ENCODE results near the gene MIB2. TPM values are rescaled to one million over a fixed set of nuclear protein-coding genes. Genes with fewer than 3 reads are reported as not detected.

The MIB2 gene
- polyA plus RNA-seq, 1 donor from 2014 or later: 106 TPM

GRCh38 chr1:1567891-1568291 is 47.4 kb upstream of the MIB2 start:
- Histone ChIP-seq H3K27ac (ENCODE audit: low read length) (no peak overlapping the region), H3K27me3 (ENCODE audit: insufficient read depth, low read depth, low read length) (no peaks in the 10 kb centered on the region), H3K4me2 (ENCODE audit: low read length) (no peak overlapping the region), H3K9ac (ENCODE audit: low read length) (no peak overlapping the region), H3K9me3 (ENCODE audit: low read length) (no peaks in the 10 kb centered on the region), H3F3A (ENCODE audit: insufficient read depth, low read length, poor library complexity, severe bottlenecking) (no peaks in the 10 kb centered on the region), H4K20me1 (ENCODE audit: insufficient read depth) (peaks cover 8% of the 10 kb centered on the region), H3K9me2 (ENCODE audit: insufficient read depth, low read length) (no peaks in the 10 kb centered on the region), H3K4me3 (ENCODE audit: low read length) (no peak overlapping the region), H3K79me2 (replicated peaks; ENCODE audit: insufficient read depth, low read length) (peaks cover 67% of the 10 kb centered on the region), H2AFZ (ENCODE audit: low read depth, low read length) (no peak overlapping the region), H3K36me3 (ENCODE audit: insufficient read depth, low read length) (peaks cover 7% of the 10 kb centered on the region)
- TF ChIP-seq TAF1 (IDR thresholded peaks at IDR 0.05; ENCODE audit: low read depth) (no peak), POLR2AphosphoS5 (IDR thresholded peaks at IDR 0.05) (no peak), MXI1 (conservative IDR thresholded peaks at IDR 0.05; ENCODE audit: poor library complexity, severe bottlenecking) (no peak), REST (IDR thresholded peaks at IDR 0.05; ENCODE audit: borderline replicate concordance) (no peak), RAD21 (conservative IDR thresholded peaks at IDR 0.05) (no peak), EP300 (conservative IDR thresholded peaks at IDR 0.05; ENCODE audit: poor library complexity, severe bottlenecking) (no peak)
- TF ChIP-seq, protein P1, sequence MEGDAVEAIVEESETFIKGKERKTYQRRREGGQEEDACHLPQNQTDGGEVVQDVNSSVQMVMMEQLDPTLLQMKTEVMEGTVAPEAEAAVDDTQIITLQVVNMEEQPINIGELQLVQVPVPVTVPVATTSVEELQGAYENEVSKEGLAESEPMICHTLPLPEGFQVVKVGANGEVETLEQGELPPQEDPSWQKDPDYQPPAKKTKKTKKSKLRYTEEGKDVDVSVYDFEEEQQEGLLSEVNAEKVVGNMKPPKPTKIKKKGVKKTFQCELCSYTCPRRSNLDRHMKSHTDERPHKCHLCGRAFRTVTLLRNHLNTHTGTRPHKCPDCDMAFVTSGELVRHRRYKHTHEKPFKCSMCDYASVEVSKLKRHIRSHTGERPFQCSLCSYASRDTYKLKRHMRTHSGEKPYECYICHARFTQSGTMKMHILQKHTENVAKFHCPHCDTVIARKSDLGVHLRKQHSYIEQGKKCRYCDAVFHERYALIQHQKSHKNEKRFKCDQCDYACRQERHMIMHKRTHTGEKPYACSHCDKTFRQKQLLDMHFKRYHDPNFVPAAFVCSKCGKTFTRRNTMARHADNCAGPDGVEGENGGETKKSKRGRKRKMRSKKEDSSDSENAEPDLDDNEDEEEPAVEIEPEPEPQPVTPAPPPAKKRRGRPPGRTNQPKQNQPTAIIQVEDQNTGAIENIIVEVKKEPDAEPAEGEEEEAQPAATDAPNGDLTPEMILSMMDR (IDR thresholded peaks at IDR 0.05; ENCODE audit: poor library complexity, severe bottlenecking): no peak

- Histone ChIP-seq H3K4me2 (ENCODE audit: low read length) (no peak overlapping the region), H3K27me3 (ENCODE audit: insufficient read depth, low read depth, low read length) (no peaks in the 10 kb centered on the region), H3K4me3 (ENCODE audit: low read length) (no peak overlapping the region), H3K27ac (ENCODE audit: low read length) (no peak overlapping the region), H4K20me1 (ENCODE audit: insufficient read depth) (peaks cover 8% of the 10 kb centered on the region), H3K9ac (ENCODE audit: low read length) (no peak overlapping the region), H3K9me3 (ENCODE audit: low read length) (no peaks in the 10 kb centered on the region), H3K36me3 (ENCODE audit: insufficient read depth, low read length) (peaks cover 4% of the 10 kb centered on the region), H2AFZ (ENCODE audit: low read depth, low read length) (no peak overlapping the region), H3K9me2 (ENCODE audit: insufficient read depth, low read length) (no peaks in the 10 kb centered on the region), H3F3A (ENCODE audit: insufficient read depth, low read length, poor library complexity, severe bottlenecking) (no peaks in the 10 kb centered on the region), H3K79me2 (replicated peaks; ENCODE audit: insufficient read depth, low read length) (peaks cover 77% of the 10 kb centered on the region)
- TF ChIP-seq SMC3 (conservative IDR thresholded peaks at IDR 0.05; ENCODE audit: poor library complexity) (no peak), MXI1 (conservative IDR thresholded peaks at IDR 0.05; ENCODE audit: poor library complexity, severe bottlenecking) (no peak), EP300 (conservative IDR thresholded peaks at IDR 0.05; ENCODE audit: poor library complexity, severe bottlenecking) (no peak), TAF1 (IDR thresholded peaks at IDR 0.05; ENCODE audit: low read depth) (no peak), EZH2 (IDR thresholded peaks at IDR 0.05; ENCODE audit: borderline replicate concordance, insufficient read depth, low read length, poor library complexity, severe bottlenecking) (no peak), POLR2AphosphoS5 (IDR thresholded peaks at IDR 0.05) (no peak), REST (IDR thresholded peaks at IDR 0.05; ENCODE audit: borderline replicate concordance) (no peak), RAD21 (conservative IDR thresholded peaks at IDR 0.05) (no peak)
- TF ChIP-seq, protein P1 (IDR thresholded peaks at IDR 0.05; ENCODE audit: poor library complexity, severe bottlenecking): no peak
These were observed 46.0 kb upstream of the MIB2 start for GRCh38 chr1:1569341-1569740.
